ENCODE results near the gene PDK2. TPM values are rescaled to one million over a fixed set of nuclear protein-coding genes. Genes with fewer than 3 reads are reported as not detected.

Gene PDK2
- total and polyA plus RNA-seq, 12 donors: 88.1 to 337 (median 225) TPM

GRCh38 chr17:50109785-50110184 lies 14.6 kb downstream of the PDK2 start:
- no peaks in the 10 kb centered on the region for H3K27me3 ChIP-seq
- WGBS, 2 donors: 81 to 82% methylated on average over 19 of the region's 19 CpGs

DNA sequence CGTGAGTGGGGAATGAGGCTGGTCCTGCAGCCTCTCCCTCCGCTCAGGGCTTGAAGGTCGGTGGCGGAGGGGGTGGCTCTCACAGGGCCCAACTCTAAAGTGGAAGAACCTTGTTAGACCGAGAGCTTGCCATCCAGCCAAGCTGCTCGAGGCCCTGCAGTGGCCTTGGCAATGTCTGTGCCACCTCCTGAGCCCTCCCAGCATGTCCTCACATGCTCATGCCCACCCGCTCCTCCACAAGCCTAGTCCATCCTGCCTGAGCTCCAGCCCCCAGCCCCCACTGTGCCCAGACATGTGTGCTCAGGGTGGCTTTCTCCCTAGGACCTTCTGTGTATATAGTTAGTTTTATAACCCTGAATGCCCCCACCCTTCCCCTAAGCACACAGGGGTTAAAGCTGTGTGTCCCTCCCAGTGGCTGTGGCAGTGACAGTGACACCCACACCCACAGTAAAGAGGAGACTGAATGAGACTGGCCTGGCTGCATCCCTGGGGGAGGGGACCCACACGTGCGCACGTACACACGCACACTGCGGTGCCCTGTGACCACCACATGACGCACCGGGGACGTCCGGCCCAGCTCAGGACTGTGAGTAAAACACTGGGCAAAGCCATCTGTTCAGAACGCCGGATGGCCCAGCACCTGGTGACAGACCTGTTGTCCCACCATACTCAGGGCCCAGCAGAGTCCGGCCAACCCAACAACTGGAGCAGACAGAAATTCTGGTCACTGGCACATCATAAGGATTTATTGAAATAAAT lies 15.6 kb downstream of the PDK2 start:
- intact Hi-C loops (cut with DNase I): loop anchor here in 3 of 10 donors (5.0 to 10.0 kb wide), 2 partner anchors 54 to 57 kb away; partner anchors contain the start of gene SGCA (in 3 of the 3)
- no peak overlapping the region for H3K4me3 ChIP-seq
- ATAC-seq: peak; percentile 18 to 72 (median 62)

More at GRCh38 chr17:50109785-50110184, 14.6 kb downstream of the PDK2 start:
- intact Hi-C loops (cut with DNase I): loop anchor here in 3 of 10 donors (5.0 to 10.0 kb wide), 2 partner anchors 55 to 58 kb away; partner anchors contain the start of gene SGCA (in 3 of the 3)
- ATAC-seq: no peak
- no peak for DNase-seq
- Histone ChIP-seq H3K36me3 (peaks cover 0 to 58% (median 27%) of the 10 kb centered on the region in 9 donors), H3K4me1 (peaks cover 19 to 55% (median 41%) of the 10 kb centered on the region in 9 donors), H3K4me3 (no peak overlapping the region), H3K27ac (peak overlapping the region in 9 of 10 donors; percentile 87 to 98 (median 95)), H3K9me3 (no peaks in the 10 kb centered on the region)
- no peak for TF ChIP-seq CTCF (IDR thresholded peaks at IDR 0.05)

GRCh38 chr17:50111673-50112655 lies 16.8 kb downstream of the PDK2 start:
- Histone ChIP-seq H3K4me3 (no peak overlapping the region), H3K27ac (peak overlapping the region; percentile 87 to 99 (median 95)), H3K27me3 (peaks cover 0 to 21% (median 0%) of the 10 kb centered on the region in 7 donors), H3K9me3 (no peaks in the 10 kb centered on the region), H3K4me1 (peaks cover 24 to 74% (median 41%) of the 10 kb centered on the region in 9 donors), H3K36me3 (peaks cover 0 to 40% (median 12%) of the 10 kb centered on the region in 9 donors)
- intact Hi-C loops (cut with DNase I): loop anchor here in 3 of 10 donors (5.0 to 10.0 kb wide), 2 partner anchors 53 to 55 kb away; partner anchors contain the start of gene SGCA (in 3 of the 3)
- peak in 1 of 9 donors; percentile 14 for TF ChIP-seq CTCF (IDR thresholded peaks at IDR 0.05)
- peak; percentile 66 to 88 (median 80) for ATAC-seq
- peak; percentile 75 to 85 for DNase-seq
- 29 to 39% methylated on average over 14 of the region's 14 CpGs for WGBS, 2 donors

More for the DNA sequence above, 15.6 kb downstream of the PDK2 start:
- Histone ChIP-seq H3K27me3 (peaks cover 0 to 9% (median 0%) of the 10 kb centered on the region in 7 donors), H3K36me3 (peaks cover 0 to 52% (median 21%) of the 10 kb centered on the region in 9 donors), H3K9me3 (no peaks in the 10 kb centered on the region), H3K4me1 (peaks cover 21 to 64% (median 41%) of the 10 kb centered on the region in 9 donors), H3K27ac (peak overlapping the region; percentile 87 to 99 (median 95))
- WGBS, 2 donors: 53 to 60% methylated on average over 19 of the region's 19 CpGs
- peak; percentile 61 to 68 for DNase-seq
- TF ChIP-seq CTCF (IDR thresholded peaks at IDR 0.05): no peak

Data from heart right ventricle (tissue), 16 donors.